NCI-H226 (cell line): ENCODE results near the gene RINL.

Experiments
- DNase-seq: peaks from one replicate; pipeline ENCODE4 v3.0.0-alpha.2; 2015

The RINL gene, protein sequence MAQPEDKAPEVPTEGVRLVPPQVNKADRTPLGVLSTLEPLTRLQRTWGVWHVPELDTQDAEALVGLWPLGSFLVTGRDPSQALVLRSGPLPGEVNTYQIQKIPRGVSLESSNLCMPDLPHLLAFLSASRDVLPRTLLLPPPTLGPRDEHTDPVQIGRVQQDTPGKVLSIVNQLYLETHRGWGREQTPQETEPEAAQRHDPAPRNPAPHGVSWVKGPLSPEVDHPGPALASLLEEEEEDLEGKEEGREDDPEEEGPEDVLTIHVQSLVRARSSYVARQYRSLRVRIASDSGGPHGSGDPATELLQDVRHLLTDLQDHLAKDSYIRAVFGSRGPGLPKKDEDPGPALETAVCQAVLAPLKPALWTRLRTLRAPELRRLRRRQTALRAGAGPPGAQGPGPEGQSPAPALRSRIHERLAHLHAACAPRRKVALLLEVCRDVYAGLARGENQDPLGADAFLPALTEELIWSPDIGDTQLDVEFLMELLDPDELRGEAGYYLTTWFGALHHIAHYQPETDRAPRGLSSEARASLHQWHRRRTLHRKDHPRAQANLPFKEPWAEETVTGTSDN

GRCh38 chr19:38877781-38878574, at the start of gene RINL:
Gene RINL, minus strand, starts transcription at chr19:38878275. Its CDS starts 1,533 bp downstream, at chr19:38876742.
- no peak for DNase-seq

GRCh38 chr19:38924388-38924787, 46.3 kb upstream of the RINL start:
- no peak for DNase-seq

DNA sequence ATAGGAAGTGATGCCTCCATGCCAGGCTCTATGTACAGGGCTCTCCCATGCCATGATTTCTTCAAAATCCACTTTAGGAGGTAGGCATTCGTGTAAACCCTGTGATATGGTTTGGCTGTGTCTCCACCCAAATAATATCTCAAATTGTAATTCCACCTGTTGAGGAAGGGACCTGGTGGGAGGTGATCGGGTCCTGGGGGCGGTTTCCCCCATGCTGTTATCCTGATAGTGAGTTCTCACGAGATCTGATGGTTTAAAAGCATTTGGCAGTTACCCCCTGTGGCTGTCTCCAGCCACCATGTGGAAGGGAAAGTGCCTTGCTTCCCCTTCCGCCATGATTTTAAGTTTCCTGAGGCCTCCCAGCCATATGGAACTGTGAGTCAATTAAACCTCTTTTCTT, 44.4 kb upstream of the RINL start:
- DNase-seq: no peak

DNA sequence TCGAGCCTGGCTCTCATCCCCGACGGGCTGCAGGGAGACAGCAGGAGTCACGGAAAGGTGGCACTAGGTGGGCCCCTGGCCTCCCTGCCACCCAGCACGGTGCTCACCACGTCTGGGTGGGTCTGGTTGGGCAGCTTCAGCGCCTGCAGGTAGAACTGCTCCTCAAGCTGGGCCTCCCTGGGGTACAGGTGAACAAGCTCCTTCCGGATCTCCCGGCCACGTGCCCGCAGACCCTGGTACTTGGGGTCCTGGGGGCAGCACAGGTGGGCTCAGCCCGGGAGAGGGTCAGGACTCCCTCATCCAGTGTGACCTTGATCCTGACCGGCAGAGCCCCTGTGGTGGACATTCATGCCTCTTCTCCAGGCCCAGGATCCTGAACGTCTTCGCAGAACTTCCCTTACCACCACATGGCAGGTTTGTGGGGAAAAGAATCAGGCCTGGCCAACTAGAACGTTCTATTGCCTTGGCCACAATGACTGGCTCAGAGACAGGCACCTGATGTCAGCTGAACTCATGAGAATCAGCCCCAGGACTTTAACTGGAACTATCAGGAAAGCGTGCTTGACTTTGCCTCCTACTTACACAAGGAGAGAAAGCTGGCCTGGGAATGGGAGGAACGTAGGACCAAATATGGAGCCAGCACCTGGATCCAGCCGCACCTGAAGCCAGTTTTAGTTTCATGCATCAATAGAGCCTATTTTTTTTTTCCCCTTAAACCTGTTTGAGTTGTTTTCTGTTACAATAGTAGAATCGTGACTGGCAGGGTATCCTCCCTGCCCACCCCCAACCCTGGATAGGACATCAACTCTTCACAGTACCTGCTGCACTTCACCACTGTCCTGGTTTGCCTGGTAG, 43.6 kb upstream of the RINL start:
- DNase-seq: no peak

DNA sequence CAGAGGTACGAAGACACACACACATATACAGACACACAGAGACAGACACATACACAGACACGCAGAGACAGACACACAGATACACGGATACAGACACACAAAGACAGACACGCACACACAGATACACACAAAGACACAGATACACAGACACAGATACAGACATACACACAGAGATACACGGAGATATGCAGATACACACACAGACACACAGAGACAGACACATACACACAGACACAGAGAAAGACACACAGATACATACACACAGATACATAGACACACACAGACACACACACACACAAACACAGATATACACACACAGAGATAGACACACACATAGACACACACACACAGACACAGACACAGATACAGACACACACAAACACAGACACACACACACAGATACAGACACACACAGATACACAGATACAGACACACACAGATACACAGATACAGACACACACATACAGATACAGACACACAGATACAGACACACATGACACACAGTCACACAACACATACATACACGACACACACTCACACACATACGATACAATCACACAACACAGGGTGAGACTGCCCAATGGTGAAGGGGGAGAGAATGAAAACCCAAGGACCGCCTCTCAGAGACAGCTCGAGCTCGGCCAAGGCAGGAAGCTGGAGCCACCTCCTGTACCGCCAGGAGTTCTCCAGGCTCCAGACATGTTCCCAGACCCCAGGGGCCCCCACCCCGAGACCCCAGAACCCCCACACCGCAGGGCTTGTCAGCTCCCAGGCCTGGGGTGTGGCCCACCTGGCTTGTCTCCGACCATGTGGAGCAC, 42.7 kb upstream of the RINL start:
- no peak for DNase-seq

- no peak for DNase-seq
Measured at GRCh38 chr19:38919837-38920601, 41.9 kb upstream of the RINL start.

GRCh38 chr19:38918526-38918925, 40.5 kb upstream of the RINL start:
- no peak for DNase-seq

- no peak for DNase-seq
Measured at GRCh38 chr19:38917921-38918491, 39.9 kb upstream of the RINL start.

DNA sequence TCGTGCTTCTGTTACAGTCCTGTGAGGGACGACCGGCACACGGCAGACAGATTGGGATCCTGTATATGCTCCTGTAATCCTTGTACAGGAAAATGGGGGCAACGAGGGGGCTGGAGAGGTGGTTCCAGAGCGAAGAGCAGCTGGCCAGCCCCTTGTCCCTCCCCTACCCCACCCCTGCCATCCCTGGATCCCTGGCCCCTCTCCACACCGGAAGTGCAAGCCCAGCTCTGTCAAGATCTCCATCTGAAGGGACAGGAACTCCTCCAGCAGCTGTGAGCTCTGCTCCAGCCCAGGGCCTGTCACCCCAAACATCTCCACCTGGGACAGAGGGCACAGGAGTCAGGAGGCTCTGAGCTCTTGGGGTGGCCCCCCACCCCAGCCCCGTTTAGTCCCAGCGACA, 39.4 kb upstream of the RINL start:
- DNase-seq: no peak

DNA sequence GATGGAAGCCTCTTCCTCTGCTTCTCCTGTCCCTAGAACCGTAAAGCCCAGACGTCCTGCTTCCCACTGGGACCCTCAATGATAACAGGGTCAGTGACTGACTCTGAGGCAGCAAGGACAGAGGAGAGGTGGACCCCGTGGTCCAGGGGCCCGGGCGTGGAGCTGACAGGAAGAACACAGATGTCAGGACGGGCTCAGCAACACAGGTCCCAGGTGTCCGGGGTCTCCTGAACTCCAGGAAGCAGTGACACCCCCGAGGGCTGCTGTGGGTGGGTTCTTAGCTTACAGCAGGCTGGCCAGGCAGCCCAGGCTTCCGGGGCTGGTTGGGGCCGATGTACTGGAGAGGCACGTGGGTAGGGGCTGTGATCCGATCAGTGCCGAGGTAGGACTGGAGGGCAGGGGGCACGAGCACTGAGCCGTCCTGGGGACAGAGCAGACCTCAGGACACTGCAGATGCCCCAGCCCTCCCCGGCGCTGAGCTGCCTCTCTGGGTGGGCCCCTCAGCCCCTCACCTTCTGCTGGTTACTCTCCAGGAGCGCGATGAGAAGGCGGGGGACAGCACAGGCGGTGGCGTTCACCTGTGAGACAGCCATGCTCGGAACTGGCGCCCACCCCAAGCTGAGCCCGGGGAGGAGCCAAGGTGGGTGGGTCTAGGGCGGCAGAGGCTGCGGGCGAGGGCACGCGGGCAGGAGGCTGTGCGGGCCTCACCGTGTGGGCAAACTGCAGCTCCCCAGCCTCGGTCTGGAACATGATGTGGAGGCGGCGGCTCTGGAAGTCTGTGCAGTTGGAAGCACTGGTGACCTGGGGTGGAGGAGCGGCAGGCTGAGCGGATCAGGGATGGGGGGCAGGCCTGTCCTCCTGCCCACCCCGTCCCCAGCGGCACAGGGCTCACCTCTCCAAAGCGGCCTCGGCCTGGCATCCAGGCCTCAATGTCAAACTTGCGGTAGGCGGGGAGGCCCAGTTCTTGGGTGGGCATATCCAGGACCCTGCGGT, 37.5 kb upstream of the RINL start:
- no peak for DNase-seq

DNA sequence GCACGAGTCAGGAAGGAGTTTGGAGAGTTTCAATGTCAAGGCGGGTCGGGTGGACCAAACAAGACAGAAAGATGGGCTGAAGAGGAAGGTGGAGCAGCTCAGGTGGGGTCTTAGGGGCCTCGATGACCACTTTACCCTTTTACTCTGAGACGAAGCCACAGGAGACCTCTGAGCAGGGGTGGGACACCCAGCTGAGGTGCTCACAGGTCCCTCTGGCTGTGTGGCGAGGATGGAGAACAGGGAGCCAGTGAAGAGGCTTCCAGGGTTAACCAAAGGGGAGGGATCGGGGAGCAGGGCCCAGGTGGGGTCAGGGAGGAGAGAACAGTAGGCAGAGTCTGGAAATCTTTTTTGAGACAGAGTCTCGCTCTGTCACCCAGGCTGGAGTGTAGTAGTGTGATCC, 35.9 kb upstream of the RINL start:
- no peak for DNase-seq

DNA sequence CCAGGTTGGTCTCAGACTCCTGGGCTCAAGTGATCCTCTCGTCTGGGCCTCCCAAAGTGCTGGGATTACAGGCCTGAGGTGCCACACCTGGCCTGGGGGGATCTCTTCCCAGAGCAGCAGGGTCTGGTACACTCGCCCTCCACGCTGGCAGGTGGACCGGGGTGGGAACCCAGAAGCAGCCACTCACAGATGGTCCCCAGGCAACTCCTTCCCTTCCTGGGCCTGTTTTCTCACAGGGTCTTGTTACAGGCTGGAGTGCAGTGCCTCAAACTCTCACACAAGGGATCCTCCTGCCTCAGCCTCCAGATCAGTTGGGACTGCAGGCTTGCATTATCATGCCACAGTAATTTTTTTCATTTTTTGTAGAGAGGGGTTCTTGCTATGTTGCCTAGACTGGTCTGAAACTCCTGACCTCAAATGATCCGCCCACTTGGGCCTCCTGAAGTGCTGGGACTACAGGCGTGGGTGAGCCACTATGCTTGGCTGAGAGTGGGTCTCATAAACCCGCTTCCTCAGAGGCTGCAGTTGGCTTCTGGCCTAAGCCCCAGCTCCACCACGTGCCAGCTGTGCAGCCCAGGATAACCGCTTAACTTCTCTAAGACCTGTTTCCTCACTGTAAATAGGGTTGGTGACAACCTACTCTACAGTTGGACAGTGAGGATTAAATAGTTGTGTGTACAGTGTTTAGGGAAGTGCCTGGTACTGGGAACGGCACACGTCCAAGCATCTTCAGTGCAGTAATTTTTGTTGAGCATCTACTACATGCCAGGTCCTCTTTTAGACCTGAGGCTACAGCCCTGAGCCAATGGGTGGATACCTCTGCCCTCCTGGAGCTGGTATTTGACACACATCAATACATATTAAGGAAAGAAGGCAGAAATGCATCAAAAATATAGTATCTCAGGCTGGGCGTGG, 34.8 kb upstream of the RINL start:
- DNase-seq: no peak

DNA sequence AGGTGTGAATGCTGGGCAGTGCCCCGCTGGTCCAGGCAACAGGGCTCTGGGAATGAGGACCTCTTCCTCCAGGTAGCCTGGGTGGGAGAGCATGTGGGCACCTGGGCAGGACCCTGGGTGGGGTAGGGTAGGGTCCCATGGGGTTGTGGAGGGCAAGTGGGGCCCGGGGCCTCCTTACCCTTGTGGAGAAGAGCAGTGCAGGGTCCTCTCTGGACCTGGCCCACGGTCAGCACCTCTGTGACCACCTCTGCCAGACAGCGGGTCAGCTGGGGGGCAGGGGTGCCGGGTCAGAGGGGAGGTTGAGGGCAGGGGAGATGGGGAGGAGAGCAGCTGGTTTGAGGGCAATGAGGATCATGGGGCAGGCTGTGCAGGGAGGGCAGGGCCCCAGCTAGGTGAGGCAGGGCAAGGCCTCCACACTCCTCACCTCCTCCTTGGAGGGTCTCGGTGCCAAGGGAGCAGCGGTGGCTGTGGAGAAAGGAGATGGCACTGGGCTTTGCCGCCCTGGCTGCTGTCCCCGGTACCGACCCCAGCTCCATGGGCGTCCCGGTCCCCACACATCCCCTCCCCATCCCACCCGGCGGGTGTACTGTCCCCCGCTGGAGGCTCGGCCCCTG, 33.4 kb upstream of the RINL start:
- DNase-seq: no peak

- DNase-seq: no peak
Measured at GRCh38 chr19:38910488-38910887, 32.4 kb upstream of the RINL start.

- DNase-seq: no peak
Measured at GRCh38 chr19:38908911-38909310, 30.8 kb upstream of the RINL start.

- DNase-seq: no peak
Measured at GRCh38 chr19:38907670-38908069, 29.6 kb upstream of the RINL start.

DNA sequence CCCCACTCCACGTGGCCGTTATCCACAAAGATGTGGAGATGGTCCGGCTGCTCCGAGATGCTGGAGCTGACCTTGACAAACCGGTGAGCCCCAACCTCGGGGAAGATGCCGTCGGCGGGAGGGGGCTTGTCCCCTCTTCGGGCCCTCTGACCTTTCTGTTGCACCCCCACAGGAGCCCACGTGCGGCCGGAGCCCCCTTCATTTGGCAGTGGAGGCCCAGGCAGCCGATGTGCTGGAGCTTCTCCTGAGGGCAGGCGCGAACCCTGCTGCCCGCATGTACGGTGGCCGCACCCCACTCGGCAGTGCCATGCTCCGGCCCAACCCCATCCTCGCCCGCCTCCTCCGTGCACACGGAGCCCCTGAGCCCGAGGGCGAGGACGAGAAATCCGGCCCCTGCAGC, 29.2 kb upstream of the RINL start:
- DNase-seq: no peak

DNA sequence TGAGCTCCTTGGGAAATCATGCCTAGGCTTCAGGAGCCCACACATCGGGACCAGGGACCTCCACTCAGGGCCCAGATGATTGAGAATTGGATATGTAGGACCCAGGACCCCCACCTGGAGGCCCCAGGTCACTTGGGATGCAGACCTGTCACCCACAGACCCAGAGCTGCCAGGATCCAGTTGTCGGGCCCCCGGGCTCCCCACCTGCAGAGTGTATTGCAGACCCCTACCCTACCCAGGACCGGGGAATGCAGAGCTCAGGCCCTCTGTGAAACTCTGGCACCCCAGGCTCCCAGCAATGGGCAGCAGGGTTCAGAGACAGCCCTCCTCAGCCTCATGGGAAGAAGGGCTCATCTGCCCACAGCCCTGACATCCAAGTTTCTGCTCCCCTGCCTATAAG, 27.5 kb upstream of the RINL start:
- DNase-seq: no peak
